Hematopoietic multipotent progenitor cell (in vitro differentiated cells): ENCODE data around the gene EDA. TPM values are rescaled to one million over a fixed set of nuclear protein-coding genes. Genes with fewer than 3 reads are reported as not detected.
"Not testable (repeated sequence)": the region's sequence is repeated elsewhere in the genome, so short reads cannot be mapped to it uniquely, and the experiment has no call there.

Source experiments
- DNase-seq, 3 donors: peaks; one replicate each; pipeline ENCODE4 v3.0.0-alpha.2; 2011 to 2015; ENCODE audit warnings: low read depth in 2 of 3, low spot score in 2 of 3
- total RNA-seq: library from RNA; depleted of rRNA; stranded (reverse); fragments of >200 nt; gene quantifications from one replicate; pipeline ENCODE4 v1.2.3, GENCODE V29; 2012

EDA gene
- total RNA-seq, 1 donor: under 0.01 TPM

- DNase-seq: no peak
Observed at GRCh38 chrX:69741721-69742120, 125.8 kb downstream of the EDA start.

- no peak for DNase-seq
Observed at GRCh38 chrX:69746051-69746450, 130.1 kb downstream of the EDA start.

- no peak for DNase-seq
Observed at GRCh38 chrX:69748055-69748454, 132.1 kb downstream of the EDA start.

DNA sequence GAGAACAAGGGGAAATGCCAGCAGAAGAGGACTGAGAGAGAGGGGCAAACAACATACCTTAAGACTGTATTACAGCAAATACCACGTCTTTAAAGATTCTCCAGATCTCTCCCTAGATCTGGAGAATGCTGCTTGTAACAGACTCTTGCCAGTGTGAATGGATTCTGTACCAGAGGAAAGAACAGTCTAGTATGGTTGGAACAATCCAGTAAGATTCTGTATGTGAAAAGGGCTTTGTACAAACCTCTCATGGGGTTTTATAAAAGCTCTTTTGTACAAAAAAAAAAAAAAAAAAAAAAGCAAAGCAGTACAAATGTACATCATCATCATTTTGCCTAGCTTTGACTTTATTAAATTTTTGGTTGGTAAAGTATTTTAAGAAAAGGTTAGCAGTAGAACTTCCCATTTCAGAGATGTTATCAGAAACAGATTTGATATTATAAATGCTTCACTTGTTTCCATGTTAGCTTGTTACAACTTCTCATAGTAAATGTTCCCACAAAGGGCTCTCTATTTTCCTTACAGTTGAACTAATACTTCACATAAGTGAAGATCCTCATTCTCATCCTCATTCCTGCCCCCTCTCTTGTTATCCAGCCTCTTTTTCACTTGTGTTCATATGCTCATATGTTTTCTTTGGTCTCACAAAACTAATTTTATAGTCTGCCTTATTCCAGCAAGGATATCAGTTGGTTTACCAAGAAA lies 144.2 kb downstream of the EDA start:
- no peak for DNase-seq

DNA sequence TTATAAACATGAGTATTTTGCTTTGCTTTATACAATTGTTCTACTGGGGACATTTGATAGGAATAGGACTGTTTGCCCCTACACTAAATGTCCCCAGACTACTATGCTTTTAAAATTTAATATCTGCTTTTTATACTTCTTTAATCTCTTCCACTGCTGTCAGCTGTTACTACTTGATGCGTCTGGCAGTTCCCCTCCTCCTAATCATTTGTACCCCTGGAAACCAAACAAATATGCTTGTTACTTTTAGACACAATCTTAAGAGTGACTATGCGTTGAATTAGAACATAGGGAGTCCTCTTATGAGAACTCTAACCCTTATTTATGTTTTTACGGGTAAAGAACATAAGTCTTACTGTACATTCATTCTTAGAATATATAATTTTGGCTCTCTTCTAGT lies 145.7 kb downstream of the EDA start:
- no peak for DNase-seq

- DNase-seq: no peak
Observed at GRCh38 chrX:69762340-69762739, 146.4 kb downstream of the EDA start.

DNA sequence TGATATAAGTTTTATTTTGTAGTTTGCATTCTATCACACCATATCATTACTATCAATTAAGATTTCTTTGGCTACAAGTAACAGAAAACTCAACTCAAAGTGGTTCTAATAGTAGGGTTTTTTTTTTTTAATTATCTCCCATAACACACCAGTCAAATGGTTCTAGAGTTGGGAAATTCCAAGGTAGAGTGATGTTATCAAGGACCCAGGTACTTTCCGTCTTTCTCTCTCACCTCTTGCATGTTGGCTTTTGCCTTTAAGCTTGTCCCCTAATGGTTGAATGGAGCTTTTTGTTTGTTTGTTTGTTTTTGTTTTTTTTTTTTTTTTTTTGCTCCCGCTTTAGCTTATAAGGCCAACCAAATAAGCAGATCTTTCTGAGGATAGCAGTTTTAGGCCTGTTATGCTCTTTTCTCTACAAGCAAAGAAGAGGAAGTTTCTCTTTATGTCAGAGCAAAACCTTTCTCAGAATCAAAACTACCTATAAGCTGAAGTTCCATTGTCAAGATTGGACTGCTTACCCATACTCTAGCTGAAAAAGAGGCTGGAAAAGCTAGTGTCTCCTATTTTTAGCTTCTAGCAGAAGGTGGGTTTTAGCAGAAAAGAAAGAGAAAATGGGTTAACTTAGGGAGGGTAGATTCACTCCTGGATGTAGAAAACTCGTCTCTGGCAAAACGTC lies 177.5 kb downstream of the EDA start:
- no peak for DNase-seq

DNA sequence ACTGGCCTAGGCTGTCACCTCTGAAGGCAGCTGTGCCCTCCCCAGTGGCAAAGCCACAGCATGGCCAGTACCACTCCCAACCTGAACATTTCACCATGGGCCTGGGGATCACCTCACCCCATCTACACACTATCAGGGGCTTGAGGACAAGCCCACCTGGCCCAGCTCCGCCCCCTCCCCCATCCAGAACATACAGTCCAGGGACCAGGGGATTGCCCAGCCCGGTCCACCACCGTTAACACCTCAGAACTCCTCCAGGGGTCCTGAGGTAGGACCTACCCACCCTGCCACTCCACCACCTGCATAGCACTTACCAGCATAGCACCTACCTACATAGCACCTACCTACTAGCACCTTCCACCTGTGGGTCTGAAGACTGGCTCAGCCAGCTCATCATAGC lies 179.8 kb downstream of the EDA start:
- no peak for DNase-seq

GRCh38 chrX:69807400-69807799 lies 191.5 kb downstream of the EDA start:
- no peak for DNase-seq

DNA sequence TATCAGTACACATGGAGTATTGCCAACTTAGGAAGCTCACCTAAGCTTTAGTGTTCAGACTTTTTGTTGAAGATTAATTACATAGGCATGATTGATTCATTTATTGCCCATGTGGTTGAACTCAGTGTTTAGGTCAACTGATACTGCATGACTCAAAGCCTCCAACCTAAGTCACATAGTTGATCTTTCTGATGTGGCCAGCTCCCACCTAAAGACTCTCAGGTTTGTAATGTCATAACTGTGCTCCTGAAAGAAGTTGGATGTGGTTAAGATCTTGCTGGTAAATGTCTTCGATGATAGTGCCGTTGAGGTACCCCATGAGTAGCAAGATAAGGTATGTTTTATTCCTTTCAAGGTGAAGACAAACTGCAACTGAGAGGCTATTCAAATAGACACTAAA lies 192.5 kb downstream of the EDA start:
- DNase-seq: no peak

GRCh38 chrX:69813677-69814076 lies 197.8 kb downstream of the EDA start:
- no peak for DNase-seq

DNA sequence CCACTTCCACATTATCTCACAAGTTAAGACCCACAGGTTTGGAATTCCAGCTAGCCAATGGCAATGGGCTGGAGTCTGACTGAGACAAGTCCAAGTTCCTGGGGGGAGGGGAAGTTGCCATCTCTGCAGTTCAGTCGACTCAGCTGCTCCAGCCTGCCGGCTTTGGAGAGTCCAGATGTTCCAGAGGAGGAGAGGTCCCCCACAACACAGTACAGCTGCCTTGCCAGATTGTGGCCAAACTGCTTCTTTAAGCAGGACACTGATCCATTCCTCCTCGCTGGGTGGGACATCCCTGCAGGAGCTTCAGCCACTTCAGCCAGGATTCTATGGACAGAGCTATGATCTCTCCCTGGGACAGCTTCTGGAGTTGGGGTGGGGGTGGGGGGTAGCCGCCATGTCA lies 199.2 kb downstream of the EDA start:
- no peak for DNase-seq

- DNase-seq: no peak
Observed at GRCh38 chrX:69815519-69815918, 199.6 kb downstream of the EDA start.

GRCh38 chrX:69844636-69845035 lies 228.7 kb downstream of the EDA start:
- no peak for DNase-seq

- not testable (repeated sequence) for DNase-seq
Observed at GRCh38 chrX:69859999-69860398, 244.1 kb downstream of the EDA start.

DNA sequence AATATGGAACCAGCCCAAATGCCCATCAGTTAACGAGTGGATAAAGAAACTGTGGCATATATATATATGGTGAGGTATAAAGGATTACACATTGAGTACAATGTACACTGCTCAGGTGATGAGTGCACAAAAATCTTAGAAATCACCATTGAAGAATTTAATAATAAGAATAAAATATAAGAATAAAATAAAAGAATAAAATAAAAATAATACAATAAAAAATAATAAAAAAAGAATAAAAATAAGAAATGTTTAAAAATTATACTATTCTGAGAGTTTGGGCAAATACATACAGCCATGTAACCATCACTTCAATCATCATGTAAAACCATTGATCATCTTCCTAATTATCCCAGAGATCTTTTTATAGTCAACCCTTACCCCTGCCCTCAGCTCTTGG lies 260.3 kb downstream of the EDA start:
- no peak for DNase-seq

GRCh38 chrX:69884210-69884609 lies 268.3 kb downstream of the EDA start:
- DNase-seq: no peak

GRCh38 chrX:69896046-69896445 lies 280.1 kb downstream of the EDA start:
- no peak for DNase-seq

DNA sequence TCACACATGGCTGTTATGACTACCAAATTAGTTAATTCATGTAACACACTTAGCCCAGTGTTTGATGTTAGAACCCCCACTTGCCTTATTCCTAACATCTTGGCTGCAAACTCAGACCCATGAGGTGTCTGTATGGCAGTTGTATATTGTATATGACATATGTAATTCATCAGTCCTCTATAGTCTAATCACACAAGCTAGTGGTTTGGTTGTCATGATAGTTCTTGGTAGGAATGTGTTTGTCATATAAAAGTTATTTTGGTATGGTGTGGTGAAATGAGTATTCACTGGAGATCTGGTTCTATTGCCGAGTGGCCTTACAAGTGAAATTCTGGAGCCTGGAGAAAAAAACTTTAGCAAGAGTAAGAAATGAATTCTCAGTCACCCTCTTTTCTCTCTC lies 284.6 kb downstream of the EDA start:
- no peak for DNase-seq

DNA sequence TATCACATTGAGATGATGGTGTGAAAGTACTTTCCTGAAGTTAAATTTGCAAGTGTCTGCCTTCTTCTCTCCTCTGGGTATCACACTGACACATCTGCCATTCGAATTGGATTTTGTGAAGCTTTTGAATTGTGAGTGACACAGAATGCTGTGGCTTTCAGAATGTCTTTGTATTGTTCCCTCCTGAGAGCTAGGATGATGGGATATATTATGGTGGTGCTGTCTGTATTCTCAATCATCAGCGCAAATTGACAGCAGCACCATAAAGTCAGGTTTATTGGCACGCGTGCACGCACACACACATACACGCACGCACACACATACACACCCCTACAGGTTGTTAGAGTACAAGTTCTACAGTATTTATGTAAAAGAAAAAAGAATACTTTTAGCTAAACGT lies 290.5 kb downstream of the EDA start:
- no peak for DNase-seq

DNA sequence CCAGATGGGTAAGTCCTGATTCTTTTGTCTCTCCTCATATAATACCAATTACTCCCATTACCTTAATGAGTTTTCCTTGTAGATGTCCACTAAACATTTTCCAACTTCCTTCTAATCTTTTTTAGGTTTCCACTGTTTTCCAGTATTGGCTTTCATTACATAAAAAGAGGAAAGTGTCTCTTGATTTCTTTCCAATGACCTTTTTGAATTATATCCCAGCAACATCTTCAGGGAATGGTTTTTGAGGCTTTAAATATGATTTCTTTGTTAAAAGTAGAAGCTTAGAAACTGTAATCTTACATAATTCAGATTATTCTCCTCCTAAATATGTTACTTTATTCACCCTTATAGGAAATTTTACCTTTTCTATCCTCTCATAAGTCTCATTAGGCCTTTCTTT lies 298.9 kb downstream of the EDA start:
- DNase-seq: no peak

- DNase-seq: no peak
Observed at GRCh38 chrX:69919749-69920148, 303.8 kb downstream of the EDA start.

DNA sequence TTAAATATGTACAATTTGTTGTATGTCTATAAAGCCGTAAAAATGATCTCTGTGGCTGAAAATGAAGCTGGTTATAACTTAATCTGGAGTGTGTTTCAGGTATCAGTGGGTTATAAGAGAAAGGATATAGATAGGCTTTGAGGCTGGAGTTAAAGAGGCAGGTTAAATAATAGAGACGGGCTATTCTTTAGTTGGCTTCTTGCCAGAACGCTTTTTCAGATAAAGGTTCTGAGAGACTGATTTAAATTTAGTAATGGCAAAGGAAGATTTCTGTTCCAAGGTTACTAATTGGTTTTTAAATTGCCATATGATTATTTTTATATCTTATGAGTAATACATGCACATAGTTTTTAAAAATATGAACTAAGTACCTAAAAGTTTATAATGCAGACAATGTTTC lies 316.4 kb downstream of the EDA start:
- DNase-seq: no peak
